GM23338 (cell line): Measurements from ENCODE around the gene PEX10. TPM values are rescaled to one million over a fixed set of nuclear protein-coding genes. Genes with fewer than 3 reads are reported as not detected.

ENCODE experiments used
- ATAC-seq: fragments of 200-7000 bp; cut with Tn5 transposase; 3 replicates; pipeline ENCODE4 v1.9.1; 2020
- DNase-seq: peaks from one replicate; pipeline ENCODE4 v3.0.0-alpha.2; 2015; ENCODE audit warnings: low spot score
- H2AFZ ChIP-seq: fragments of 200-600 bp; sonication (generic); 2 replicates; pipeline ENCODE4 v1.8.0; 2016; ENCODE audit warnings: antibody characterized with exemption, mild to moderate bottlenecking, moderate library complexity
- H3F3A ChIP-seq: fragments of 200-600 bp; sonication (generic); replicated peaks from 2 replicates; pipeline ENCODE4 v1.8.0; 2017; ENCODE audit warnings: antibody characterized with exemption, mixed run types, low read depth
- H3K27ac ChIP-seq: fragments of 200-600 bp; sonication (generic); 2 replicates; pipeline ENCODE4 v1.6.1; 2016; ENCODE audit warnings: low read depth
- H3K27me3 ChIP-seq: fragments of 200-600 bp; sonication (generic); 2 replicates; pipeline ENCODE4 v1.8.0; 2016; ENCODE audit warnings: mild to moderate bottlenecking, mixed run types, moderate library complexity; ENCODE audit not compliant: insufficient read depth
- H3K36me3 ChIP-seq: fragments of 200-600 bp; sonication (generic); 2 replicates; pipeline ENCODE4 v1.8.0; 2016; ENCODE audit warnings: mild to moderate bottlenecking; ENCODE audit not compliant: insufficient read depth
- H3K4me1 ChIP-seq: fragments of 200-600 bp; sonication (generic); 2 replicates; pipeline ENCODE4 v1.8.0; 2016; ENCODE audit warnings: mild to moderate bottlenecking, moderate library complexity; ENCODE audit not compliant: insufficient read depth
- H3K4me2 ChIP-seq: fragments of 200-600 bp; sonication (generic); 2 replicates; pipeline ENCODE4 v1.7.1; 2017; ENCODE audit warnings: mixed run types
- H3K4me3 ChIP-seq: fragments of 200-600 bp; sonication (generic); 2 replicates; pipeline ENCODE4 v1.6.1; 2016; ENCODE audit warnings: mixed run types
- H3K79me2 ChIP-seq: fragments of 200-600 bp; sonication (generic); replicated peaks from 2 replicates; pipeline ENCODE4 v1.8.0; 2017; ENCODE audit warnings: mild to moderate bottlenecking; ENCODE audit not compliant: insufficient read depth
- H3K9me2 ChIP-seq: fragments of 200-600 bp; sonication (generic); 2 replicates; pipeline ENCODE4 v1.8.0; 2017; ENCODE audit not compliant: insufficient read depth
- H4K20me1 ChIP-seq: fragments of 200-600 bp; sonication (generic); replicated peaks from 2 replicates; pipeline ENCODE4 v1.8.0; 2017; ENCODE audit warnings: mild to moderate bottlenecking; ENCODE audit not compliant: insufficient read depth
- H3K27ac Mint-ChIP-seq: 2 replicates; pipeline ENCODE4 v1.8.0; 2020; ENCODE audit warnings: inconsistent platforms, mild to moderate bottlenecking, moderate library complexity, mixed read lengths
- H3K27me3 Mint-ChIP-seq: 3 replicates; pipeline ENCODE4 v1.8.0; 2022; ENCODE audit warnings: low read depth, mild to moderate bottlenecking, moderate library complexity, mixed read lengths, inconsistent platforms; ENCODE audit not compliant: insufficient read depth, poor library complexity
- H3K36me3 Mint-ChIP-seq: 3 replicates; pipeline ENCODE4 v1.8.0; 2021; ENCODE audit warnings: low read depth, mild to moderate bottlenecking, inconsistent platforms, moderate library complexity, mixed read lengths
- H3K4me1 Mint-ChIP-seq: 3 replicates; pipeline ENCODE4 v1.8.0; 2020; ENCODE audit warnings: mild to moderate bottlenecking, inconsistent platforms, mixed read lengths
- H3K4me3 Mint-ChIP-seq: 3 replicates; pipeline ENCODE4 v1.8.0; 2021; ENCODE audit warnings: moderate library complexity, mild to moderate bottlenecking, inconsistent platforms, mixed read lengths
- H3K9me3 Mint-ChIP-seq: 3 replicates; pipeline ENCODE4 v1.8.0; 2020; ENCODE audit warnings: moderate library complexity, mild to moderate bottlenecking, inconsistent platforms, mixed read lengths
- EZH2 ChIP-seq: fragments of 200-600 bp; sonication (generic); IDR thresholded peaks from one replicate; pipeline ENCODE4 v1.8.0; 2017; ENCODE audit warnings: antibody characterized with exemption, mild to moderate bottlenecking, low read depth; ENCODE audit not compliant: unreplicated experiment
- EZH2phosphoT487 ChIP-seq: fragments of 200-600 bp; sonication (generic); IDR thresholded peaks from one replicate; pipeline ENCODE4 v1.8.1; 2018; ENCODE audit warnings: antibody characterized with exemption; ENCODE audit not compliant: unreplicated experiment
- JUNB ChIP-seq: IDR thresholded peaks from one replicate; pipeline ENCODE4 v1.6.1; 2016; ENCODE audit warnings: antibody characterized with exemption; ENCODE audit not compliant: unreplicated experiment
- NANOG ChIP-seq: IDR thresholded peaks from 2 replicates; pipeline ENCODE4 v1.6.1; 2016; ENCODE audit warnings: antibody characterized with exemption, borderline replicate concordance
- POLR2AphosphoS5 ChIP-seq: IDR thresholded peaks from 2 replicates; pipeline ENCODE4 v1.6.1; 2016; ENCODE audit warnings: antibody characterized with exemption, low read depth
- REST ChIP-seq: IDR thresholded peaks from one replicate; pipeline ENCODE4 v1.6.1; 2018; ENCODE audit warnings: antibody characterized with exemption; ENCODE audit not compliant: unreplicated experiment
- STAT1 ChIP-seq: IDR thresholded peaks from one replicate; pipeline ENCODE4 v1.6.1; 2016; ENCODE audit warnings: antibody characterized with exemption; ENCODE audit not compliant: unreplicated experiment
- ZNF114 ChIP-seq: fragments of 250-450 bp; sonication (Bioruptor Pico); IDR thresholded peaks from 2 replicates; pipeline ENCODE4 v1.5.0; 2020; ENCODE audit warnings: mild to moderate bottlenecking, moderate library complexity
- ZNF331 ChIP-seq: fragments of 250-450 bp; sonication (Bioruptor Pico); IDR thresholded peaks from 2 replicates; pipeline ENCODE4 v1.5.0; 2020; ENCODE audit warnings: low read depth, mild to moderate bottlenecking, moderate library complexity
- polyA plus RNA-seq: library from polyadenylated mRNA; unstranded; fragments of >200 nt; fragmentation: Nextera tagmentation; extraction: Ambion mirVana; gene quantifications from 2 replicates; pipeline ENCODE4 v1.2.1, GENCODE V29; 2016
- total RNA-seq: library from RNA; depleted of rRNA; stranded (reverse); fragments of >200 nt; shearing (Covaris generic); gene quantifications from 2 replicates; pipeline ENCODE4 v1.2.3, GENCODE V29; 2014
- TF ChIP-seq, protein P1 (sequence below): IDR thresholded peaks from 2 replicates; pipeline ENCODE4 v1.6.1; 2016; ENCODE audit warnings: antibody characterized with exemption
- TF ChIP-seq, protein P2 (sequence below), 2 experiments: fragments of 200-600 bp in 1 of 2; sonication (generic) in 1 of 2; conservative IDR thresholded peaks; 2 replicates each; pipeline versions ENCODE4 v1.5.1 to v1.6.1; 2016 to 2017; ENCODE audit warnings: antibody characterized with exemption in 2 of 2, low read depth in 2 of 2, mild to moderate bottlenecking in 2 of 2, moderate library complexity in 1 of 2

PEX10 gene
- total and polyA plus RNA-seq, 2 experiments from 2014 or later: 15.0 to 53.9 TPM

DNA sequence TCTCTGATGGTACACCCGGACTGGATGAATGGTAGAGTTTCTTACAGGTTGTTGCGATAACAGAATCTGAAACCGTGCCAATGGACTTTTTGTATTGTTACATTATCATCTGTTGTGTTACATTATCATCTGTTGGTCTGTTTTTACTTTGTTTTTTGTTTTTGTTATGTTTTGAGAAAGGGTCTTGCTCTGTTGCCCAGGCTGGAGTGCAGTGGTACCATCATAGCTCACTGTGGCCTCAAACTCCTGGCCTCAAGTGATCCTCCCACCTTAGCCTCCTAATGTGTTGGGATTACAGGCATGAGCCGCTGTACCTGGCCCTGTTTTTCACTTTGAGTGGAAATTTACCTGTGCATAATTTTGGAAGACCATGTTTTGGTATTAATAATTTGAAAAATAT, 10.2 kb upstream of the PEX10 start (continued):
- TF ChIP-seq ZNF331 (CRISPR knock-in tag): no peak
- TF ChIP-seq EZH2: no peak
- no peak for TF ChIP-seq REST

GRCh38 chr1:2419416-2419815, 7.1 kb upstream of the PEX10 start:
- Histone ChIP-seq H3F3A (no peaks in the 10 kb centered on the region), H4K20me1 (no peaks in the 10 kb centered on the region), H2AFZ (no peak overlapping the region), H3K4me2 (no peak overlapping the region), H3K4me1 (no peaks in the 10 kb centered on the region; the same call in 1 of the 2 replicates), H3K27ac (no peak overlapping the region), H3K36me3 (no peaks in the 10 kb centered on the region), H3K9me2 (no peaks in the 10 kb centered on the region), H3K79me2 (no peaks in the 10 kb centered on the region), H3K4me3 (no peak overlapping the region), H3K27me3 (no peaks in the 10 kb centered on the region)
- Mint-ChIP-seq H3K4me1 (peaks cover 9% of the 10 kb centered on the region), H3K4me3 (no peak overlapping the region), H3K9me3 (peaks cover 3% of the 10 kb centered on the region; the same call in 1 of the 3 replicates), H3K27me3 (peaks cover 16% of the 10 kb centered on the region), H3K36me3 (no peaks in the 10 kb centered on the region), H3K27ac (no peak overlapping the region)
- ATAC-seq (no peak), DNase-seq (no peak)
- TF ChIP-seq ZNF331 (CRISPR knock-in tag) (no peak), POLR2AphosphoS5 (no peak), STAT1 (no peak), ZNF114 (CRISPR knock-in tag) (no peak), JUNB (no peak), EZH2phosphoT487 (no peak), NANOG (no peak), REST (no peak), EZH2 (no peak)
- TF ChIP-seq, protein P1, sequence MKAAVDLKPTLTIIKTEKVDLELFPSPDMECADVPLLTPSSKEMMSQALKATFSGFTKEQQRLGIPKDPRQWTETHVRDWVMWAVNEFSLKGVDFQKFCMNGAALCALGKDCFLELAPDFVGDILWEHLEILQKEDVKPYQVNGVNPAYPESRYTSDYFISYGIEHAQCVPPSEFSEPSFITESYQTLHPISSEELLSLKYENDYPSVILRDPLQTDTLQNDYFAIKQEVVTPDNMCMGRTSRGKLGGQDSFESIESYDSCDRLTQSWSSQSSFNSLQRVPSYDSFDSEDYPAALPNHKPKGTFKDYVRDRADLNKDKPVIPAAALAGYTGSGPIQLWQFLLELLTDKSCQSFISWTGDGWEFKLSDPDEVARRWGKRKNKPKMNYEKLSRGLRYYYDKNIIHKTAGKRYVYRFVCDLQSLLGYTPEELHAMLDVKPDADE: no peak
- TF ChIP-seq, protein P2, sequence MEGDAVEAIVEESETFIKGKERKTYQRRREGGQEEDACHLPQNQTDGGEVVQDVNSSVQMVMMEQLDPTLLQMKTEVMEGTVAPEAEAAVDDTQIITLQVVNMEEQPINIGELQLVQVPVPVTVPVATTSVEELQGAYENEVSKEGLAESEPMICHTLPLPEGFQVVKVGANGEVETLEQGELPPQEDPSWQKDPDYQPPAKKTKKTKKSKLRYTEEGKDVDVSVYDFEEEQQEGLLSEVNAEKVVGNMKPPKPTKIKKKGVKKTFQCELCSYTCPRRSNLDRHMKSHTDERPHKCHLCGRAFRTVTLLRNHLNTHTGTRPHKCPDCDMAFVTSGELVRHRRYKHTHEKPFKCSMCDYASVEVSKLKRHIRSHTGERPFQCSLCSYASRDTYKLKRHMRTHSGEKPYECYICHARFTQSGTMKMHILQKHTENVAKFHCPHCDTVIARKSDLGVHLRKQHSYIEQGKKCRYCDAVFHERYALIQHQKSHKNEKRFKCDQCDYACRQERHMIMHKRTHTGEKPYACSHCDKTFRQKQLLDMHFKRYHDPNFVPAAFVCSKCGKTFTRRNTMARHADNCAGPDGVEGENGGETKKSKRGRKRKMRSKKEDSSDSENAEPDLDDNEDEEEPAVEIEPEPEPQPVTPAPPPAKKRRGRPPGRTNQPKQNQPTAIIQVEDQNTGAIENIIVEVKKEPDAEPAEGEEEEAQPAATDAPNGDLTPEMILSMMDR (conservative IDR thresholded peaks at IDR 0.05; ENCODE audit: low read depth in 2 of 2): no peak
